DLD1 (cell line): ENCODE data around the gene SP1.
"Not testable (repeated sequence)": the region's sequence is repeated elsewhere in the genome, so short reads cannot be mapped to it uniquely, and the experiment has no call there.

Source experiments
- in situ Hi-C: cut with HindIII; loops from 2 replicates; pipeline ENCODE4 v1.10.0; 2017; ENCODE audit warnings: low sequenced_read_pairs

The SP1 gene

DNA sequence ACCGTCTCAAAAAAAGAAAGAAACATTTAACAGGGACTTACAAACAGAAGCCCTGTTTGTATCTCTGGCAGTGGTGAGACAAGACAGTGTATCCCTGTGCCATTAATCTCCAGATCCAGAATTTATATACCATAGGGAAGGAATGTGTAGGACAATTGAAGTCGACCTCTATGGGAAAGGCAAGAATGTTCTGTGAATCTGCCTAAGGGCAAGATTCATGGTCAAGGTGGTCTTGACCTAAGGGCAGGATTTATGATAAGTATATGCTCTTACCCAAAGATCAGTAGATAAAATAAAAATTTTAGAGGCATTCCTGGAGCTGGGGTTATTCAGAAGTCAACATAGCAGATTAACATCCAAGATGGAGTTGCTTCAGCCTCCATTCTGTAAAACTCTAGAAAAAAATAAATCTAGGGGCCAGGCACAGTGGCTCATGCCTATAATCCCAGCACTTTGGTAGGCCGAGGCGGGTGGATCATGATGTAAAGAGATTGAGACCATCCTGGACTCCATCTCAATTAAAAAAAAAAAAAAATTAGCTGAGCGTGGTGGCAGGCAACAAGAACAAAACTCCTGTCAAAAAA is 21.0 kb upstream of the SP1 start:
- in situ Hi-C loops = no loop called here

DNA sequence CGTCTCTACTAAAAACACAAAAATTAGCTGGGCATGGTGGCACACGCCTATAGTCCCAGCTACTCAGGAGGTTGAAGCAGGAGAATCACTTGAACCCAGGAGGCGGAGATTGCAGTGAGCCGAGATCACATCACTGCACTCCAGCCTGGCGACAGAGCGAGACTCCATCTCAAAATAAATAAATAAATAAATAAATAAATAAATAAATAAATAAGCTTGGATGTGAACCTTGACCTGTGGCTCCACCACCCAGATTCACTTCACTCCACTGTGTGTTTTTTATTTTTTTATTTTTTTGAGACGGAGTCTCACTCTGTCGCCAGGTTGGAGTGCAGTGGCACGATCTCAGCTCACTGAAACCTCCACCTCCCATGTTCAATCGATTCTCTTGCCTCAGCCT is 18.3 kb upstream of the SP1 start:
- in situ Hi-C loops = not testable (repeated sequence)

DNA sequence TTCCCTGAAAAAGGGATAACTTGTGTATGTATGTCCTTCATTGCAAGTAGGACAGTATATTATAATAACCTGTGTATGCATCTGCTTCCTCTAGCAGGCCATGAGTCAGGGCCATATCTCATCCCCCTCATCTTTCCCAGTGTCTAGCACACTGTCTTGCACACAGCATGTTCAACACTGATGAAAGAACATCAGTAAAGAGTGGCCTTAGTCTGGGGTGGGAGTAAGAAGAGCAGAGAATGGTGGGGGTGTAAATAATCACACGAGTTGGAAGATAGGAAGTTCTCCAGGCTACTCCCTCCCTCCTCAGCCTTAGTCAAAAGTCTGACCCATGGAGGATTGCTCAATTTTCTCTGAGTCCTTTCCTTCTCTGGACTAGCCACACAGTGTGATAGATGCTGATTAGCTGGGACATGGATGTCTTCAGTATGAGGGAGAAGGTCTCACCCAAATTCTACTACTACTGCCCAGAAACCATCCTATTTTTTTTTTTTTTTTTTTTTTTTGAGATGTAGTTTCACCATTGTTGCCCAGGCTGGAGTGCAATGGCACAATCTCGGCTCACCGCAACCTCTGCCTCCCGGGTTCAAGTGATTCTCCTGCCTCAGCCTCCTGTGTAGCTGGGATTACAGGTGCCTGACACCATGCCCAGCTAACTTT is 14.6 kb upstream of the SP1 start:
- in situ Hi-C loops = no loop called here

DNA sequence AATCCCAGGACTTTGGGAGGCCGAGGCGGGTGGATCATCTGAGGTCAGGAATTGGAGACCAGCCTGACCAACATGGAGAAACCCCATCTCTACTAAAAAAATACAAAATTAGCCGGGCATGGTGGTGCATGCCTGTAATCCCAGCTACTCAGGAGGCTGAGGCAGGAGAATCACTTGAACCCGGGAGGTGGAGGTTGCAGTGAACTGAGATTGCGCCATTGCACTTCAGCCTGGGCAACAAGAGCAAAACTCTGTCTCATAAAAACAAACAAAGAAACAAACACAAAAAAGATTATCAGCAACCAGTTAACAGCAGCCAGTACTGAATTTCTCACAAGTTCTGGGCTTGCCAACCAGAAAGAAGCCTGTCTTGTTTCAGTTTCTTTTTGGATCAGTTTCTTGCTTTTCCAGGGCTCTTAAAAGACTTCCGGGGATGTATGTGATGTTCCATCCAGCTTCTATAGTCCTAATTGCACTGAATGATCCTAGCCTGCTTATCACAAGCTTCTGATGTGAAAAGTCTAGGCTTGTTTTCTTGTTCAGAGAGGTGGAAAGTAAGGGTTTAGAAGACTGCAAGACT is 6.3 kb upstream of the SP1 start:
- in situ Hi-C loops = not testable (repeated sequence)

DNA sequence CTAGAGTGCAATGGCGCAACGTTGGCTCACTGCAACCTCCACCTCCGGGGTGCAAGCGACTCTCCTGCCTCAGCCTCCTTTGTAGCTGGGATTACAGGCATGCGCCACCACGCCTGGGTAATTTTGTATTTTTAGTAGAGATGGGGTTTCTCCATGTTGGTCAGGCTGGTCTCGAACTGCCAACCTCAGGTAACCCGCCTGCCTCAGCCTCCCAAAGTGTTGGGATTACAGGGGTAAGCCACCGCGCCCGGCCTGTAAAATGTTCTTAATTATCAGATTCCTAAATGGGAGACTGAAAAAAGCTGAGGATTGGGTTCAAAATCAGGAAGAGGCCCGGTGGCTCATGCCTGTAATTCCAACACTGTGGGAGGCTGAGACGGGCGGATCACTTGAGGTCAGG is 5.7 kb upstream of the SP1 start:
- in situ Hi-C loops = not testable (repeated sequence)

DNA sequence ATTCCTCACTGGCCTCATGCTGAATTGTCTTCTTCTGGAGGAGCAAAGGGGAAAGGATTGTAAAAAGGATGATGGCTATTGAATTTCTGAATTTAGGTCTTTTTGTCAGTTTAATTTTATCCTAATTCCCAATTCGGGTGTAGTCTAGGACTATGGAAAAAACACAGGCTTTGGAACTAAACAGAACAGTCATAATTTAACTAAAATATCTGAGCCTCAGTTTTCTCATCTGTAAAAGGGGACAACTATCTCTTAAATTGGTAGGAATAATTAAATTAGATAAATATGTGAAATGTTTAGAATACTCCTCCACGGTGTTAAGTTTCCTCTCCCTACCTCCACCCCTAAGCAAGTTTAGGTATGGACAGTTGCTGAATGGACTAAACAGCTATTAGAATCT is 3.2 kb upstream of the SP1 start:
- in situ Hi-C loops = no loop called here

DNA sequence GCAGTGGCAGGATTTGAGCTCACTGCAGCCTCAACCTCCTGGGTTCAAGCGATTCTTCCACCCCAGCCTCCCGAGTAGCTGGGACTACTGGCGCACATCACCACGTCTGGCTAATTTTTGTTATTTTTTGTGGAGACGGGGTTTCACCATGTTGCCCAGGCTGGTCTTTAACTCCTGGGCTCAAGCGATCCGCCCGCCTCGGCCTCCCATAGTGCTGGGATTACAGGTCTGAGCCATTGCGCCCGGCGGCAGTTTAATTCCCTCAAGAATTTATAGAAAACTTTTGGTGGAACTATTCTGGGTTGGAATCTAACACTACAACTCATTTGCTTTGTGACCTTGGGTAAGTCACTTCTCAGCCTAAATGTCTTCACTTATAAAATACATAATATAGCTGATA is 1.8 kb upstream of the SP1 start:
- in situ Hi-C loops = no loop called here

DNA sequence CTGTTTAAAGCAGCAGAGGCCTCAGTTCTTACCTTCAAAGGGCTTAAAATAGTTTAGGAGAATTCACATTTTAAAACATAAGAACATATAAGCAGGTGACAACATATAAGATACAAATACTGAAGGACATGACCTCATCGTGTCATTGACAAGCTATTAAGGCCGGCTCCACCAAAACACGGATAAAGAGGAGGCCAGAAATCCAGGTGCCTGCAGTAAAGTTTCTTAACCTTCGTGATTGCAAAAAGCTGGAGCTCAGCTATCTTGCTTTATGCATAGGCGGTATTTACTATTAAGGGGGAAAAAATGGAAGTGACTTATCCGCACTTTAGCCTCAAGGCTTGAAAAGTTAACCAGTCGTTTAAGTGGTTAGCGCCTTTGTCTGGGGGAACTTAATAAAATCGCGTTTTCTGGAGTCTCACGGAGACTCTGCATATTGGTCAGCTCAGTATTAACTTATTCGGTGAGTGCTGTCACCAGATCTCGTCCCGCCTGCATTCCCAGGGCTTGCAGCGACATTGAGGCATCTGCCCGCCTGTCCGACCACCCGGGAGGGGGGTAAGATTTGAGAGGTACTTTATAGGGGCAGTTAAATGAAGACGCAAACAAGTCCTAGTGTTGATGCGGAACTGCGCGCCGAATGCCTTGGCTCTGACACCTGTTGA is 1.1 kb upstream of the SP1 start:
- in situ Hi-C loops = no loop called here

DNA sequence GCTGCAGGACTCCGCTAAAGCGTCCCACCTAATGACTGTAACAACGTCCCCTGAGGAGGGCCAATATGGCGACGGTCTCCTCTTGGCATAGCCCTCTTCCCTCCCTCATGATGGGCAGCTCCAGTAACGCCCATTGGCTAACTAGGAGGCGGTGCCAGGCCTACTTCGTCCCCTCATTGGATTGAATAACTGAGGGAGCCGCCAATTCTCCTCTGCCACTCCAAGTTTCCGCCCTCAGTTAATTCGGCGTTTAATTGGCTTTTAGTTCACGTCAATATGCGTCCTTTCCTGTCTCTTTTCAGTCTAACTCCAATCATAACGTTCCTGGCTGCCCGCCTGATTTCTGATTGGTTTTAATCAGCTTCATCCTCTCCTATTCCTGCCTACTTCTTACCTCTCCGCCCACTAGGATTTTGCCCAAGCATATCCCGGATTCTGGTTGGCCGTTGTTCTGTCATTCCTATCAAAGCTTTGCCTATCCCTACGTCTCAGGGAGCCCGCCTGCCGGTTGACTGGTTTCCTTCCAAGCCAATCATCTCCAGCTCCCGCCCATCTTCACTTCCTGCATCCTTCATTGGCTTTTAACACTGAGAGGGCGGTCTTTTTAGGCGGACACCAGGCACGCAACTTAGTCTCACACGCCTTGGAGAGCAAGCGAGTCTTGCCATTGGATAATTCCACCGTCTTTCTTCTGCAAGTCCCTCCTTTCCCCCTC is 430 bp upstream of the SP1 start:
- in situ Hi-C loops = no loop called here

DNA sequence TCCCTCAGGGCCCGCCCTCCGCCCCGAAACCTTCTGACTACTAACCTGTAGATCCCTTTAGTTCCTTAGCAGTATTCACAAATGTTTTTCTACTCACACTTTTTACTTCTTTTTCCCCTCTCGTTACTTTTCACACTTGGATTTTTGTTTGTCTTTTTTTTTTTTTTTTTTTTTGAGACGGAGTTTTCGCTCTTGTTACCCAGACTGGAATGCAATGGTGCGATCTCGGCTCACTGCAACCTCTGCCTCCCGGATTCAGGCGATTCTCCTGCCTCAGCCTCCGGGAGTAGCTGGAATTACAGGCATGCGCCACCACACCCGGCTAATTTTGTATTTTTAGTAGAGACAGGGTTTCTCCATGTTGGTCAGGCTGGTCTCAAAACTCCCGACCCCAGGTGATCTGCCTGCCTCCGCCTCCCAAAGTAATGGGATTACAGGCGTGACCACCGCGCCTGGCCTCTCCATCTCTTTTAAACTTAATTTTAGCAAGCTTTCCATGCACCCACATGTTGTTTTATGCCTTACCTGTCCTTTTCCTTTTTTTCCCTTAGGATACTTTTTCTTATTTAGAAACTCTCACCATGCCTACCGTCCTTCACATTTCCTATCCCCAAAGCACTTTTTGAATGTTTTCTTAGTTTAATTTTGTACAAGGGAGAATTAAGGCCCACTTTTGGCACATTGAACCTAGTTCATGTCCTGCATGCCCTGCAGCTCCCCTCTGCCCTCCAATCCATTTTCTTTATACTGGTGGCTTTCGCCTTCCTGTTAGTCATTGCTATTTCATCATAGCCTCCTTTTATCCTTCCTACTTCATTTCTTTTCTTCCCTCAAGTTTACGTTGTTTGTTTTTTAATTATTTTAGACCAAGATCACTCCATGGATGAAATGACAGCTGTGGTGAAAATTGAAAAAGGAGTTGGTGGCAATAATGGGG is 1.1 kb downstream of the SP1 start:
- in situ Hi-C loops = no loop called here

DNA sequence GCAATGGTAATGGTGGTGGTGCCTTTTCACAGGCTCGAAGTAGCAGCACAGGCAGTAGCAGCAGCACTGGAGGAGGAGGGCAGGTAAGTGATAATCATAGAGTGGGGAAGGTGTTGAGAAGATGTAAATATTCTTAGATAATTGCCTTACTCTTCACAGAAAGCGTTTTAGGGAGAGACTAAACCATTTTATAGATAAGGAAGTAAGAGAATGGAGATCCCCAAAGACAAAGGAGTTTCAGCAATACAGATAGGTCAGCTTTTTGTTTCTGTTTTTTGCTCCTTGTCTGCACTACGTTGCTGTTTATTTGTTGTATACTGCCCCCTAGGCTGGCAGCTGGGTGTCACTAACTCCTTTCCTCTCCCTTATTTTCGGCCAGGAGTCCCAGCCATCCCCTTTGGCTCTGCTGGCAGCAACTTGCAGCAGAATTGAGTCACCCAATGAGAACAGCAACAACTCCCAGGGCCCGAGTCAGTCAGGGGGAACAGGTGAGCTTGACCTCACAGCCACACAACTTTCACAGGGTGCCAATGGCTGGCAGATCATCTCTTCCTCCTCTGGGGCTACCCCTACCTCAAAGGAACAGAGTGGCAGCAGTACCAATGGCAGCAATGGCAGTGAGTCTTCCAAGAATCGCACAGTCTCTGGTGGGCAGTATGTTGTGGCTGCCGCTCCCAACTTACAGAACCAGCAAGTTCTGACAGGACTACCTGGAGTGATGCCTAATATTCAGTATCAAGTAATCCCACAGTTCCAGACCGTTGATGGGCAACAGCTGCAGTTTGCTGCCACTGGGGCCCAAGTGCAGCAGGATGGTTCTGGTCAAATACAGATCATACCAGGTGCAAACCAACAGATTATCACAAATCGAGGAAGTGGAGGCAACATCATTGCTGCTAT is 2.0 kb downstream of the SP1 start:
- in situ Hi-C loops = no loop called here

DNA sequence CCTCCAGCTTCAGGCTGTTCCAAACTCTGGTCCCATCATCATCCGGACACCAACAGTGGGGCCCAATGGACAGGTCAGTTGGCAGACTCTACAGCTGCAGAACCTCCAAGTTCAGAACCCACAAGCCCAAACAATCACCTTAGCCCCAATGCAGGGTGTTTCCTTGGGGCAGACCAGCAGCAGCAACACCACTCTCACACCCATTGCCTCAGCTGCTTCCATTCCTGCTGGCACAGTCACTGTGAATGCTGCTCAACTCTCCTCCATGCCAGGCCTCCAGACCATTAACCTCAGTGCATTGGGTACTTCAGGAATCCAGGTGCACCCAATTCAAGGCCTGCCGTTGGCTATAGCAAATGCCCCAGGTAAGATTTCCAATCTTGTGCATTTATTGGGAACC is 3.3 kb downstream of the SP1 start:
- in situ Hi-C loops = no loop called here

DNA sequence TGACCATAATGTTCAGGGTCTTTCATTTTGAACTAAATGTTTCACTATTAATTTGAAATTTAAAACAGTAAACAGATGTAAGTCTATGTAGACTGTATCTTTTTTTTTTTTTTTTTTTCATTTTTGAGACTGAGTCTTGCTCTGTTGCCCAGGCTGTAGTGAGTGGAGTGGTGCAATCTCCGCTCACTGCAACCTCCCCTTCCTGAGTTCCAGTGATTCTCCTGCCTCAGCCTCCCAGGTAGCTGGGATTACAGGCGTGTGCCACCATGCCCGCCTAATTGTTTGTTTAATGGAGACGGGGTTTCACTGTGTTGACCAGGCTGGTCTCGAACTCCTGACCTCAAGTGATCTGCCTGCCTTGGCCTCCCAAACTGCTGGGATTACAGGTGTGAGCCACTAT is 6.4 kb downstream of the SP1 start:
- in situ Hi-C loops = not testable (repeated sequence)

DNA sequence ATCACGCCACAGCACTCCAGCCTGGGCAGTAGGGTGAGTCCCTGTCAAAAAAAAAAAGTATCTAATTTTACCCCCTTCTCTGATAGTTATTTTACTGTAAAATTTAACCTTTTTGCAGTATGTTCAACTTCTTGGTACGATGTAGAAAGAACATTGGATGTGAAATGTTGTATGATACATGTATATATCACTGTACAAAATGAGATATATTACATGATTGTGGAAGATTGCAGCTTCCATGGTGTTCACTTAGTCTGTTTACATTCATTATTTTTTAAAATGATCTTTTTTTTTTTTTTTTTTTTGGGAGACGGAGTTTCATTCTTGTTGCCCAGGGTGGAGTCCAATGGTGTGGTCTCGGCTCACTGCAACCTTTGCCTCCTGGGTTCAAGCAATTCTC is 9.0 kb downstream of the SP1 start:
- in situ Hi-C loops = no loop called here

DNA sequence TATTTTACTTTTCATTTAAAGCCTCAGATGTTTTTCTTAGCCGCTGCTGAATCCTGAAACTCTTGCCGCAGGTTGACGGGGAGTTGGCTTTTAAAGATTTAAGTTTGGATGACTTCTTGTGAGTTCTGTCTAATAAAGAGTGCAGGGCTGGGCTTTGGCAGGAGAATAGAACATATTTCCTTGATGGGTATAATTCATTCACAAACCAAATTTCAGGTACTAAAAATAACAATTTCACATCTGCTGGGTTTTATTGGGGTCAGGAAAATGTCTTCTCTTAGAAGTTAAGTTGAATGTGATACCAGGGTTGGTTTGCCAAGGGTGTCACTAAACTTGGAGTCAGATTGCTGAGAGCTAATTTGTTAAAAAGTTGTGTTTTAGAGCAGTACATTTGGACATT is 9.7 kb downstream of the SP1 start:
- in situ Hi-C loops = no loop called here

DNA sequence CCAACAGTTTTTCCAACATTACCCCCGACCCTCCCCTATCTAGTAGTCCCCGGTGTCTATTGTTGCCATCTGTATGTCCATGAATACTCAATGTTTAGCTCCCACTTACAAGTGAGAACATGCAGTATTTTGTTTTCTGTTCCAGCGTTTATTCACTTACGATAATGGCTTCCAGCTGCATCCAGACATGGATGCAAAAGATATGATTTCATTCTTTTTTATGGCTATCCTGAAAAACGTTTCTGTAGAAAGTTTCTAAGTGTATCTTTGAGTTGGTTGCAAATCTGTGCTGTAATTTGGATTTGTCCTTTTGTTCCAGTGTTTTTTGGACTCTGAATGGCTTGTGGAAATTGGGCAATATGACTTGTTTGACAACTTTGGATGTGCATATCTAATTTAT is 11.7 kb downstream of the SP1 start:
- in situ Hi-C loops = no loop called here

DNA sequence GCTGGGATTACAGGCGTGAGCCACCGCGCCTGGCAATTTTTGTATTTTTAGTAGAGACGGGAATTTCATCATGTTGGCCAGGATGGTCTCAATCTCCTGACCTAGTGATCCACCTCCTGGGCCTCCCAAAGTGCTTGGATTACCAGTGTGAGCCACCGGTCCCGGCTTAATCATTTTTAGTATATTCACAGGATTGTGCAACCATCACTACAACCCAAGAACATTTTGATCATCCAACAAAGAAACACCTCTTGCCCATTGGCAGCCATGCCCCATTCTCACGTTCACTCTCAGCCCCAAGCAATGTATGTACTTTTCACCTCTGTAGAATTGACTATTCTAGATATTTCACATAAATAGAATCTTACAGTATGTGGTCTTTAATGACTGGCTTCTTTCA is 19.9 kb downstream of the SP1 start:
- in situ Hi-C loops = no loop called here

DNA sequence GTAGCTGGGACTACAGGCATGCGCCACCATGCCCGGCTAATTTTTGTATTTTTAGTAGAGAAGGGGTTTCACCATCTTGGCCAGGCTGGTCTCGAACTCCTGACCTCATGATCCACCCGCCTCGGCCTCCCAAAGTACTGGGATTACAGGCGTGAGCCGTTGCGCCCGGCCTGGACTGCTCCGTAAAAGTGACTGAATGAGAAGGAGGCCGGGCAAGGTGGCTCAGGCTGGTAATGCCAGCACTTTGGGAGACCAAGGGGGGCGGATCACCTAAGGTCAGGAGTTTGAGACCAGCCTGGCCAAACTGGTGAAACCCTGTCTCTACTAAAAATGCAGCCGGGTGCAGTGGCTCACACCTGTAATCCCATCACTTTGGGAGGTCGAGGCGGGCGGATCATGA is 22.4 kb downstream of the SP1 start:
- in situ Hi-C loops = not testable (repeated sequence)

DNA sequence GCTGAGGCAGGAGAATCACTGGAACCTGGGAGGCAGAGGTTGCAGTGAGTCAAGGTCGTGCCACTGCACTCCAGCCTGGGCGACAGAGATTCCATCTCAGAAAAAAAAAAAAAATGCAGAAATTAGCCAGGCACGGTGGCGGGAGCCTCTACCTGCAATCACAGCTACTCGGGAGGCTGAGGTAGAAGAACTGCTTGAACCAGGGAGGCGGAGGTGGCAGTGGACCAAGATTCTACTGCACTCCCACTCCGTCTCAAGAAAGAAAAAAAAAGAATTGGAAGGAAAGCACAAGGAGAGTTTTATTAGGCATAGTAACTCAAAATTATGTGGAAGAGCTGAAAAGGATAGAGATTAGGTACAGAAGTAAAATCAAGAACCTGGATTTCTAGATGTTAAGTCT is 22.9 kb downstream of the SP1 start:
- in situ Hi-C loops = no loop called here

DNA sequence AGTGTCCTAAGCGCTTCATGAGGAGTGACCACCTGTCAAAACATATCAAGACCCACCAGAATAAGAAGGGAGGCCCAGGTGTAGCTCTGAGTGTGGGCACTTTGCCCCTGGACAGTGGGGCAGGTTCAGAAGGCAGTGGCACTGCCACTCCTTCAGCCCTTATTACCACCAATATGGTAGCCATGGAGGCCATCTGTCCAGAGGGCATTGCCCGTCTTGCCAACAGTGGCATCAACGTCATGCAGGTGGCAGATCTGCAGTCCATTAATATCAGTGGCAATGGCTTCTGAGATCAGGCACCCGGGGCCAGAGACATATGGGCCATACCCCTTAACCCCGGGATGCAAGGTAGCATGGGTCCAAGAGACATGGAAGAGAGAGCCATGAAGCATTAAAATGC is 31.0 kb downstream of the SP1 start:
- in situ Hi-C loops = no loop called here
